Heart right ventricle (tissue), 16 donors: ENCODE data around the gene TSEN54. TPM values are rescaled to one million over a fixed set of nuclear protein-coding genes. Genes with fewer than 3 reads are reported as not detected.
A peak's percentile ranks its signal among the peaks of the same experiment; 100 is the strongest.

Source experiments
- ATAC-seq, 8 donors: fragments of 200-7000 bp; cut with Tn5 transposase; one replicate each; pipeline ENCODE4 v1.9.1; 2020; ENCODE audit warnings: mild to moderate bottlenecking in 8 of 8, moderate library complexity in 8 of 8, moderate number of reproducible peaks in 1 of 8
- DNase-seq, 2 donors: peaks; one replicate each; pipeline ENCODE4 v3.0.0-alpha.2; 2020
- H3K27ac ChIP-seq, 10 donors: fragments of 200-600 bp; sonication (generic) in 2 of 10; one replicate each; pipeline versions ENCODE4 v1.5.0 to v1.8.0; 2020 to 2022; ENCODE audit warnings: mild to moderate bottlenecking in 3 of 10
- H3K27me3 ChIP-seq, 7 donors: fragments of 200-600 bp; one replicate each; pipeline ENCODE4 v1.8.0; 2021 to 2022; ENCODE audit warnings: mild to moderate bottlenecking in 2 of 7
- H3K36me3 ChIP-seq, 9 donors: fragments of 200-600 bp; sonication (generic) in 1 of 9; one replicate each; pipeline versions ENCODE4 v1.5.0 to v1.8.0; 2020 to 2022; ENCODE audit warnings: mild to moderate bottlenecking in 2 of 9
- H3K4me1 ChIP-seq, 9 donors: fragments of 200-600 bp; sonication (generic) in 1 of 9; one replicate each; pipeline versions ENCODE4 v1.5.0 to v1.8.0; 2020 to 2022; ENCODE audit warnings: mild to moderate bottlenecking in 4 of 9
- H3K4me3 ChIP-seq, 10 donors: fragments of 200-600 bp; sonication (generic) in 2 of 10; one replicate each; pipeline versions ENCODE4 v1.5.0 to v1.8.0; 2020 to 2022; ENCODE audit warnings: mild to moderate bottlenecking in 7 of 10, moderate library complexity in 2 of 10
- H3K9me3 ChIP-seq, 11 donors: fragments of 200-600 bp in 10 of 11; sonication (generic) in 2 of 11; one replicate each; pipeline versions ENCODE4 v1.5.0 to v1.8.0; 2013 to 2022; ENCODE audit warnings: mild to moderate bottlenecking in 2 of 11, control low read depth in 1 of 11, moderate library complexity in 1 of 11
- CTCF ChIP-seq, 9 donors: fragments of 200-600 bp; sonication (generic) in 2 of 9; IDR thresholded peaks; one replicate each; pipeline versions ENCODE4 v1.5.0 to v1.8.0; 2021 to 2022; ENCODE audit warnings: antibody characterized with exemption in 9 of 9, mild to moderate bottlenecking in 5 of 9, moderate library complexity in 1 of 9
- WGBS, 2 donors: extraction: QIAGEN DNeasy Blood & Tissue Kit; methylation state at CpG; one replicate each; pipeline ENCODE4 v1.1.7; 2013; ENCODE audit warnings: inconsistent platforms in 1 of 2; 5-methylcytosine and 5-hydroxymethylcytosine counted together
- intact Hi-C, 10 donors: fragments of 100-400 bp; cut with DNase I; formaldehyde crosslinking; loops; one replicate each; pipeline versions ENCODE4 v1.11.1 to v1.14.2; 2022
- polyA plus RNA-seq, 2 donors: library from polyadenylated mRNA; stranded (reverse); fragments of 200-250 nt; gene quantifications; one replicate each; pipeline ENCODE4 v1.2.3, GENCODE V29; 2013
- total RNA-seq, 10 donors: library from RNA; stranded (reverse); fragmentation: NEBNext Ultra II Directional in 3 of 10; extraction: Animal tissue kit (Norgen Biotek cat#: 25700) in 3 of 10; gene quantifications; one replicate each; pipeline versions ENCODE4 v1.2.1 to v1.2.4, GENCODE V29; 2021 to 2023
- donor health status: Arrhythmogenic right ventricular cardiomyopathy.
- donor health status: ischemic (EF 13 %, LVEDD 7.1; RV severe dilation, severe dysfunction).
- donor health status: healthy with polysubstance abuse.
- donor health status: DM: no; HTN: yes; CAD: no.
- donor health status: DM: no; HTN: no; CAD: no.
- donor health status: ischemic (EF 25% LVEDD 6.9; RV normal size, moderate dysfunction).
- donor health status: ischemic (EF 25% LVEDD 5.7; RV mildly dilated, moderate dysfunction).
- donor health status: healthy.
- donor health status: DM: yes; HTN: yes; CAD: no.
- donor health status: Ischemic cardiomyopathy.
- donor health status: ischemic (EF 35%, LVEDD 5.7; RV mildly dilated, moderate dysfunction).
- donor health status: nonischemic (EF 11% LVEDD 7.7; RV severe dilation, severe dysfunction).
- donor health status: DM: yes; HTN: yes; CAD: no.
- donor health status: PGD.
- donor health status: ischemic (EF 29% LVEDD 5.4; RV normal size, mild dysfunction).
- donor health status: nonischemic (EF 23%, LVEDD 6.1; RV moderate dilation, normal function).

Gene TSEN54
- total and polyA plus RNA-seq, 12 donors, result 4.2 to 18.1 (median 6.7) TPM

DNA sequence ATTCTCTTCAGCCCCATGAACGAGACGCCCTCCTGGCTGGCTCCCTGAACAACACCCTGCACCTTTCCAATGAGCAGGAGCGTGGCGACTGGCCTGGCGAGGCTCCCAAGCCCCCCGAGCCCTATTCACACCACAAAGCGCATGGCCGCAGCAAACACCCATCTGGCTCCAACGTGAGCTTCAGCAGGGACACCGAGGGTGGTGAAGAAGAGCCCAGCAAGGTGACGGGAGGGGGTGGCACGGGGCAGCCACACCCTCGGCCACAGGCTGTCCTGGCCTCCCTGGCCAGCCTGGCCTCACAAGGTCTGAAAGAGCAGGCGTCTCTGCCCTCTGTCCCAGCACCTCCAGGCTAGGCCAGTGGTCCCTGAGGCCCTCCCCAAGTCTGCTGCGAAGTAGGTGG is 24.6 kb upstream of the TSEN54 start:
- Histone ChIP-seq H3K36me3 (peaks cover 0 to 75% (median 37%) of the 10 kb centered on the region in 9 donors), H3K9me3 (no peaks in the 10 kb centered on the region), H3K4me1 (peaks cover 18 to 46% (median 40%) of the 10 kb centered on the region in 9 donors), H3K27ac (peak overlapping the region in 2 of 10 donors; percentile 69 to 80), H3K4me3 (no peak overlapping the region), H3K27me3 (no peaks in the 10 kb centered on the region)
- ATAC-seq, result no peak
- TF ChIP-seq CTCF (IDR thresholded peaks at IDR 0.05), result no peak
- DNase-seq, result no peak
- intact Hi-C loops, result no loop called here
- 94% methylated on average over 15 of the region's 15 CpGs for WGBS, 2 donors

DNA sequence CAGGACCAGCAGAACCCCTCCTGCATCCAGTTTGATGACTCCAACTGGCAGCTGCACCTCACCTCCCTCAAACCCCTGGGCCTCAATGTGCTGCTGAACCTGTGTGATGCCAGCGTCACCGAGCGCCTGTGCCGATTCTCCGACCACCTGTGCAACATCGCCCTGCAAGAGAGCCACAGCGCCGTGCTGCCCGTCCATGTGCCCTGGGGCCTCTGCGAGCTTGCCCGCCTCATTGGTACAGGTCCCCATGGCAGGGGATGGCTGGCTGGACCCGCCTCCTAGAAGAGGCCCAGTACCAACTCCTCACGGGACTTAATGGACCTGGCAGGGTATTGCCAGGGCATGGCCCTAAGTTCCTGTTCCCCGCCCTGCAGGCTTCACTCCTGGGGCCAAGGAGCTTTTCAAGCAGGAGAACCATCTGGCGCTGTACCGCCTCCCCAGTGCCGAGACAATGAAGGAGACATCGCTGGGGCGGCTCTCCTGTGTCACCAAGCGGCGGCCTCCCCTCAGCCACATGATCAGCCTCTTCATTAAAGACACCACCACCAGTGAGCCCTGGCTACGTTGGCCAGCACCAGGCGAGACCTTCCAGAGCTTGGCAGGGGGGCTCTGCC is 23.7 kb upstream of the TSEN54 start:
- no peak for TF ChIP-seq CTCF (IDR thresholded peaks at IDR 0.05)
- peaks cover 0 to 85% (median 37%) of the 10 kb centered on the region in 9 donors for H3K36me3 ChIP-seq
- ATAC-seq, result no peak
- H3K4me1 ChIP-seq, result peaks cover 11 to 38% (median 30%) of the 10 kb centered on the region in 9 donors
- H3K9me3 ChIP-seq, result no peaks in the 10 kb centered on the region
- no peak overlapping the region for H3K27ac ChIP-seq
- WGBS, 2 donors, result 90% methylated on average over 23 of the region's 23 CpGs
- intact Hi-C loops, result no loop called here
- no peak overlapping the region for H3K4me3 ChIP-seq
- H3K27me3 ChIP-seq, result no peaks in the 10 kb centered on the region
- DNase-seq, result peak in 1 of 2 donors; percentile 13

DNA sequence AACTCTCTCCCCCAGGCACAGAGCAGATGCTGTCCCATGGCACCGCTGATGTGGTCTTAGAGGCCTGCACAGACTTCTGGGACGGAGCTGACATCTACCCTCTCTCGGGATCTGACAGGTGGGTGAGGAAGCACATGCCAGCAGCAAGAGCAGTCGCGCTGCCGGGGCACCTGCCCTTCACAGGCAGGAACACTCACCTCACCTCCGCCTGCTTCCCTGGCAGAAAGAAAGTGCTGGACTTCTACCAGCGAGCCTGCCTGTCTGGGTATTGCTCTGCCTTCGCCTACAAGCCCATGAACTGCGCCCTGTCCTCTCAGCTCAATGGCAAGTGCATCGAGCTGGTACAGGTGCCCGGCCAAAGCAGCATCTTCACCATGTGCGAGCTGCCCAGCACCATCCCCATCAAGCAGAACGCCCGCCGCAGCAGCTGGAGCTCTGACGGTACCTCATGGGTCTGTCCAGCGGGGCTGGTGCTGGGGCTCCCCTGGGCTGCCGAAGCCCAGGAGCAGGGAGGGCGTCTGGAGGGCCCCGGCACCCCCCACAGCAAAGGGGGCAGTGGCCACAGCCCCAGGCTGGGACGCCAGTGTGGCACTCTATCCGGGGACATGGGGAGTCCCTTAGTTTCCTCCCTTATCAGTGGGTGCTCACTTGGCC is 22.7 kb upstream of the TSEN54 start:
- no peak for TF ChIP-seq CTCF (IDR thresholded peaks at IDR 0.05)
- Histone ChIP-seq H3K36me3 (peaks cover 0 to 94% (median 37%) of the 10 kb centered on the region in 9 donors), H3K27ac (no peak overlapping the region), H3K9me3 (no peaks in the 10 kb centered on the region), H3K4me1 (peaks cover 9 to 38% (median 29%) of the 10 kb centered on the region in 9 donors), H3K27me3 (no peaks in the 10 kb centered on the region), H3K4me3 (no peak overlapping the region)
- ATAC-seq, result no peak
- WGBS, 2 donors, result 95 to 96% methylated on average over 23 of the region's 23 CpGs
- intact Hi-C loops, result no loop called here
- DNase-seq, result no peak

DNA sequence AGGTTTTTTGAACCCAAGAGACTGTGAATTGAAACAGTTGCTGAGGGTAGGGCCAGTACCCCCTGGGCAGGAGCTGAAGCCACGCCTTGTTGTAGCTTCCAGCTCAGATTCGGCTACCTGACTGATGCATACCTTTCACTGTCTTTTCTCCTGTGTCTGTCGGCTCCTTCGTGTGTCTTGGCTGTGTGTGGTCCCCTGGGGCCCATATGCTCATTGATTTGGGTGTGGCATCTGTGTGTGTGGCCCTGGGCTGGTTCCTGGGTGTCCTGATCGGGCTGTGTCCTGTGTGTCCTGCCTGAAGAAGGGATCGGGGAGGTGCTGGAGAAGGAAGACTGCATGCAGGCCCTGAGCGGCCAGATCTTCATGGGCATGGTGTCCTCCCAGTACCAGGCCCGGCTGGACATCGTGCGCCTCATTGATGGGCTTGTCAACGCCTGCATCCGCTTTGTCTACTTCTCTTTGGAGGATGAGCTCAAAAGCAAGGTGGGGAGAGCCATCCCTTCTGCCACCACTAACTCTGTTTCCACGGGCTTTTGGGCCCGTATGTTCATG is 21.9 kb upstream of the TSEN54 start:
- Histone ChIP-seq H3K27me3 (no peaks in the 10 kb centered on the region), H3K4me1 (peaks cover 10 to 38% (median 25%) of the 10 kb centered on the region in 9 donors), H3K27ac (no peak overlapping the region), H3K9me3 (no peaks in the 10 kb centered on the region), H3K36me3 (peaks cover 0 to 97% (median 37%) of the 10 kb centered on the region in 9 donors), H3K4me3 (no peak overlapping the region)
- ATAC-seq, result no peak
- 88% methylated on average over 14 of the region's 14 CpGs for WGBS, 2 donors
- intact Hi-C loops, result no loop called here
- no peak for DNase-seq
- no peak for TF ChIP-seq CTCF (IDR thresholded peaks at IDR 0.05)
